GM18505 (cell line): ENCODE data around the gene TMCO4.
"Not testable (repeated sequence)": the region's sequence is repeated elsewhere in the genome, so short reads cannot be mapped to it uniquely, and the experiment has no call there.

Source experiments
- ATAC-seq: cut with Tn5 transposase; IDR thresholded peaks from one replicate; pipeline ENCODE4 v1.9.1; 2021; ENCODE audit not compliant: unreplicated experiment
- POLR2A ChIP-seq: IDR thresholded peaks from 4 replicates; pipeline ENCODE4 v1.6.1; 2011; ENCODE audit warnings: borderline replicate concordance; ENCODE audit not compliant: insufficient read depth, insufficient read length; ENCODE audit errors: extremely low read depth

Gene TMCO4

DNA sequence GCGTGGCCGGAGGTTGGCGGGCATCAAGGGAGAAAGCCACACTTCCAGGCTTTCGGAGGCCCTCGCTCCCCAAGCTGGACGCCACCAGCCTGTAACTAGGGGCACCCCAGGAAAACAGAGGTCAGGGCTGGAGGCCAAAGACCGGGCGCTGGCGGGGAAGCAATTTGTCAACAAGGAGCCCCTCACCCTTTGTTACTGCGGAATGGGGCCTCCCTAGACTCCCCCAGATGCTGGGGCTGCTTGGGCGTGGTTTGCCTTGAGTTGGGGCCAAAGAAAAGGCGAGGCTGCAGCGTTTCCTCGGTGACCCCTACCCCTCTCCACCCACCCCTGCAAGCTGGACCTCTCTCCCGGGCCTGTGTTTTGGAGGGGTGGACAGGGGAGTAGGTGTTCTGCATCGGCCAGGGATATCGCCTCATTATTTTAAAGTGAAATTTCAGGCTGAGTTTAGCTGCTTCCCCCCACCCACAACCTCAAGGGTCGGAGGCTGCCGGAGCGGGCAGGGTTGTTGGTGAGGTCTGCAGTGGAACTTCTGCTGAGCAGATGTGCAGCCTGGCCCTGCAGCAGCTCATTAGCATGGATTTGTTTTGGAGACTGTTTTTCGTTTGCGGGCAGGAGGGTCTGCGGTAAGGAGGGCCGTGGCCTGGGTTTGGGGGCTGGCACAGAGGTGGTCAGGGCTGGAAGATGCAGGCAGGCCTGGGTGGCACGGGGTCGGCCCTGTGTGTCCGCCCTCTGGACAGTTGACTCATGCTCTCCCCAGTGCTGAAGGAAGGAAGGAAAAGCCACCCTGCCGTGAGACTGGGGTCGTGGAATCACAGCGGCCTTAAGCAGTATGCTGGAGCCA lies 154.1 kb downstream of the TMCO4 start:
- TF ChIP-seq POLR2A, result no peak
- no peak for ATAC-seq

DNA sequence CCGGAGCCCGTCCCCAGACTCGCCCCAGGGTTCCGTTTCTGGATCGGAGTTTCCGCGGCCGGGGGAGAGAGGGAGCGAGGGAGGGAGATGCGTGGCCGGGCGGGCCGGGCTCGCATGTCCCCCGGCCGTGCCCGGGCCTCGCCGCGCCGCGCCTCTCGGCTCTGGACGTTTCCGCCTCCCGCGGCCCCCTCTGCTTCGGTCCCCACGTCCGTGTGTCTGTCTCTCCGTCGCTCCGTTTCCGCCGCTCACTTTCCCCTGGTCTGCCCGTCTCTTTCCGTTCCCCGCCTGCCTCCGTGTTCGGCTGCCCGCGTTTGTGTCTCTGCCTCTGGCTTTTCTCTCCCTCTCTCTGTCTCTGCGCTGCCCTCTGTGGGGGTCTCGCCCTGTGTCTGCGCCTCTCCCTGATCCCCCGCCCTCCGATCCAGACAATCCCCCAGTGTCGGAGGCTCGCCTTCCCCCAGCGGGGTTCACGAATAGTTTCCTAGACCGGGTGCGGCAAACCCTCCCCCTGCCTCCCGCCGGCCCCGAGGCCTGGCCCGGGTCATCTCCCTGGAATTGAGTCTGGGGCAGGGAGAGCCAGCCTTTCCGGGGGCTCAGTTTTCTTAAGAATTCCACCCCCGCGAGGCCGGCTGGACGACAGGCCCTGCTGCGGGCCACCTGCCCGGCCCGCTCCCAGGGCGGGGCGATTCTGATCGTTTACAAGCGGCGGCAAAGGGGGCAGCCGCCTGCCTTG lies 154.9 kb downstream of the TMCO4 start:
- TF ChIP-seq POLR2A, result no peak
- ATAC-seq, result no peak

DNA sequence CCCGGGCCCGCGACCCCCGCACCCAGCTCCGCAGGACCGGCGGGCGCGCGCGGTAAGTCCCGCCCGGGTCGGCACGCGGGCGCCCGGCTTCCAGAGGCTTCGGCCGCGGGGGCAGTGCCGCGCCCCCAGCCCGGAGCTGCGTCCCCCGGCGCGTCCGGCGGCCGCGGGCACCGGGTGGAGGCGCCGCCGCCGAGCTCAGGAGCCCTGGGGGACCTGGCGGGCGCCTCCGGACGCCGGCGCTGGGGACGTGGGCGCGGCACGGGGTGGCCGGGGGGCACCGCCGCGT lies 155.4 kb downstream of the TMCO4 start:
- ATAC-seq, result no peak
- TF ChIP-seq POLR2A, result no peak

- no peak for TF ChIP-seq POLR2A
- ATAC-seq, result no peak
These were observed 155.9 kb downstream of the TMCO4 start, which contains the start of gene NBL1 for GRCh38 chr1:19643602-19644394. Gene NBL1 (plus strand): TSS chr1:19644311. CDS start chr1:19655031, 10,720 bp downstream.

- TF ChIP-seq POLR2A, result no peak
- ATAC-seq, result no peak
These were observed 156.6 kb downstream of the TMCO4 start for GRCh38 chr1:19643121-19643520.

DNA sequence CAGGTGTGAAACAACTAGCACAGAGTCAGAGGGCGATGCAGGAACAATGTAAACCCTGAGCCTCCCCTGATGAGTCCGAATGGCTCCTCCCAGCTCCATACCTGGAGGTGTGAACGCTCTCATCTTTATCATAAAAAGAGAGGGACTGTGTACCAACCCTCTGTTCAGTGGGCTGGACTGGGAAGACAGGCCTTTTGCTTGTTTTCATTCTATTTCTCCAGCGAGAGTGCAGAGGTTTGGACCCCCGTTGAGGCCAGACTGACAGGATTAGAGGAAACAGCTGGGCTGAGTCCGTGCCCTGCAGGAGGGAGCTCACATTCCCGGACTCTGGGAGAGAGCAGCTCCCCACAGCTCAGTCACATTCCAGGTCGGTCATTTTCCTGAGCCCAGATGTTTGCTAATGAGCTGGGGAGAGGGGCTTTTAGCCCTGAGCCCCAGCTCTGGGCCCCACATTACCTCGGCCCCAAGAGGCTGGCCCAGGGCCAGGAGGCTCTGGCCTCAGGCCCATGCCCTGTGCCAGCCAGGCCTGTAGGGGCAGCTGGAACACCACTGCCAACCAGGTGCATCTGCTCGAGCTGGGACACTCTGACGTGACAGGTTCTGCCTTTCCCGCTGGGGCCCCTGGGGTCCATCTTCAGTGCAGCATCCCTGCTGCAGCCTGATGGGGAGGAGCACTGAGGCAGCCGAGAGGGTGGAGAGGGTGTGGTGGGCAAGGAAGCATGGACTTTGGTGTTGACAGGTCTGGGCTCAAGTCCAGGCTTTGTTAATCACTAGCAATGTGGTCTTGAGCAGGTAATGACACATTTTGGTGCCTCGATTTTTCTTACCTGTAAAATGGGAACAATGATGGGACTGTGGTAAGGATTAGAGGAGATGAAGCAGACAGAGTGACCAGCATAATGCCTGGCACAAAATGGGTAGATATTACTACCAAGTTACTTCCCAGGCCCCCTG lies 159.1 kb downstream of the TMCO4 start:
- no peak for ATAC-seq

GRCh38 chr1:19639999-19640362 lies 159.7 kb downstream of the TMCO4 start:
- TF ChIP-seq POLR2A, result no peak
- no peak for ATAC-seq

More for the DNA sequence above, 159.1 kb downstream of the TMCO4 start:
- TF ChIP-seq POLR2A, result no peak

DNA sequence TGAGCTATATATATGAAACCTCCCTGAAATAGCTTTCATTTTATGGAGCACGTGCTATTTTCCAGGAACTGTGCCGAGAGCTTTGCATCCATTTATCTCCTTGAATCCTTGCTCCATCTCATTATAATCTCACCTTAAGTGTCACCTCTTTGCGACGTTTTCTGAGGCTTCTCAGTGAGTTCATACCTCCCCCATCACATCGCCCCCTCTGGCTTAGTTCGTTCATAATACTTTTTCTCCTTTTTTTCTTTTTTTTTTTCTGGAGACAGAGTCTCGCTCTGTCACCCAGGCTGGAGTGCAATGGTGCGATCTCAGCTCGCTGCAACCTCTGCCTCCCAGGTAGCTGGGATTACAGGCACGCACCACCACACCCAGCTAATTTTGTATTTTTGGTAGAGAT lies 160.5 kb downstream of the TMCO4 start:
- ATAC-seq, result not testable (repeated sequence)

GRCh38 chr1:19637606-19638005 lies 162.1 kb downstream of the TMCO4 start:
- ATAC-seq, result no peak
- TF ChIP-seq POLR2A, result no peak

DNA sequence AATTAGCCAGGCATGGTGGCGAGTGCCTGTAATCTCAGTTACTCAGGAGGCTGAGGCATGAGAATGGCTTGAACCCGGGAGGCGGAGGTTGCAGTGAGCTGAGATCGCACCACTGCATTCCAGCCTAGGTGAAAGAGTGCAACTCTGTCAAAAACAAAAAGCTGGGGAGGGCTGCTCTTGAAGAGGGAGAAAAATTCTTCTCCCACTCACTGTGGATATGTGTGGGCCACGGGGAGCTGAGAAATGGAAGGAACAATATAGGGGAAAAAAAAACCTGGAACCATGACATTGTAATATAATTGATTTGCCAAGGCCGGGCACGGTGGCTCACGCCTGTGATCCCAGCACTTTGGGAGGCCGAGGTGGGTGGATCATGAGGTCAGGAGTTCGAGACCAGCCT lies 163.0 kb downstream of the TMCO4 start:
- not testable (repeated sequence) for ATAC-seq

GRCh38 chr1:19636065-19636464 lies 163.7 kb downstream of the TMCO4 start:
- no peak for ATAC-seq
- no peak for TF ChIP-seq POLR2A

GRCh38 chr1:19635646-19636045 lies 164.1 kb downstream of the TMCO4 start:
- TF ChIP-seq POLR2A, result no peak

GRCh38 chr1:19635064-19635463 lies 164.7 kb downstream of the TMCO4 start:
- ATAC-seq, result not testable (repeated sequence)

More at GRCh38 chr1:19635646-19636045, 164.1 kb downstream of the TMCO4 start:
- ATAC-seq, result no peak
